ENCODE measurements around the gene AUTS2. TPM values are rescaled to one million over a fixed set of nuclear protein-coding genes. Genes with fewer than 3 reads are reported as not detected.

Gene AUTS2
- total and polyA plus RNA-seq, 10 of the 15 experiments (the other 5 are each of a cell fraction or from before 2014, with no cell fraction given): 6.4 to 55.6 (median 21.6) TPM

GRCh38 chr7:70761711-70762328 is 1163.5 kb downstream of the AUTS2 start (continued):
- TF ChIP-seq KAT2A (conservative IDR thresholded peaks at IDR 0.05; ENCODE audit: control insufficient read depth, low read depth, low read length): no peak
- TF ChIP-seq ZNF622 (IDR thresholded peaks at IDR 0.05): no peak
- TF ChIP-seq YY1 (IDR thresholded peaks at IDR 0.05; ENCODE audit: low read depth, low read length): no peak
- peak; percentile 40 for TF ChIP-seq SMAD1 (IDR thresholded peaks at IDR 0.05; ENCODE audit: low read depth, partially characterized antibody)
- peak; percentile 85 for TF ChIP-seq RELA (IDR thresholded peaks at IDR 0.05; ENCODE audit: borderline replicate concordance, partially characterized antibody)
- no peak for TF ChIP-seq E4F1 (IDR thresholded peaks at IDR 0.05; ENCODE audit: borderline replicate concordance, partially characterized antibody)
- TF ChIP-seq NFIC (IDR thresholded peaks at IDR 0.05; ENCODE audit: low read depth, low read length): peak; percentile 91
- TF ChIP-seq MXI1 (IDR thresholded peaks at IDR 0.05; ENCODE audit: low read depth, low read length): no peak
- TF ChIP-seq RAD21 (IDR thresholded peaks at IDR 0.05; ENCODE audit: insufficient read depth, low read depth, low read length): no peak
- TF ChIP-seq NBN (IDR thresholded peaks at IDR 0.05): peak; percentile 52; the same call in 1 of the 2 replicates
- TF ChIP-seq RBBP5 (conservative IDR thresholded peaks at IDR 0.05): no peak
- TF ChIP-seq SUZ12 (IDR thresholded peaks at IDR 0.05; ENCODE audit: unreplicated experiment): no peak
- TF ChIP-seq TCF7 (IDR thresholded peaks at IDR 0.05; ENCODE audit: borderline replicate concordance): peak; percentile 93
- 0 out of 2 replicates have a peak, but pooled peaks have one; percentile 66 for TF ChIP-seq STAT3 (IDR thresholded peaks at IDR 0.05; ENCODE audit: low read depth, low read length)
- 0 out of 2 replicates have a peak, but pooled peaks have one; percentile 24 for TF ChIP-seq MTA3 (IDR thresholded peaks at IDR 0.05; ENCODE audit: borderline replicate concordance, low read length)
- TF ChIP-seq MYB (IDR thresholded peaks at IDR 0.05; ENCODE audit: borderline replicate concordance, low read depth, low read length): no peak
- TF ChIP-seq TBL1XR1 (IDR thresholded peaks at IDR 0.05; ENCODE audit: low read depth, low read length): 0 out of 2 replicates have a peak, but pooled peaks have one; percentile 27
- TF ChIP-seq POU2F2 (IDR thresholded peaks at IDR 0.05; ENCODE audit: borderline replicate concordance, low read depth, low read length): 0 out of 3 replicates have a peak, but pooled peaks have one; percentile 22
- TF ChIP-seq ZNF687 (IDR thresholded peaks at IDR 0.05): no peak; the same call in 1 of the 2 replicates
- no peak for TF ChIP-seq MYC (IDR thresholded peaks at IDR 0.05; ENCODE audit: insufficient read depth, insufficient read length, insufficient replicate concordance, low read length, severe bottlenecking)
- 0 out of 2 replicates have a peak, but pooled peaks have one; percentile 41 for TF ChIP-seq CHD4 (IDR thresholded peaks at IDR 0.05)
- peak; percentile 79 for TF ChIP-seq BCL11A (IDR thresholded peaks at IDR 0.05; ENCODE audit: low read depth, low read length)
- no peak for TF ChIP-seq CEBPB (IDR thresholded peaks at IDR 0.05; ENCODE audit: borderline replicate concordance in 1 of 2, low read depth in 2 of 2, low read length in 2 of 2)
- TF ChIP-seq RB1 (IDR thresholded peaks at IDR 0.05; ENCODE audit: borderline replicate concordance): peak; percentile 22; the same call in 1 of the 2 replicates
- TF ChIP-seq NFXL1 (IDR thresholded peaks at IDR 0.05; ENCODE audit: borderline replicate concordance): no peak
- TF ChIP-seq HCFC1 (IDR thresholded peaks at IDR 0.05; ENCODE audit: low read length): no peak
- no peak for TF ChIP-seq CBFB (IDR thresholded peaks at IDR 0.05; ENCODE audit: low read depth)

All from GM12878 (cell line).